HCT116 (cell line): ENCODE data around the gene CFAP126. TPM values are rescaled to one million over a fixed set of nuclear protein-coding genes. Genes with fewer than 3 reads are reported as not detected.
A peak's percentile ranks its signal among the peaks of the same experiment; 100 is the strongest.
"Not testable (repeated sequence)": the region's sequence is repeated elsewhere in the genome, so short reads cannot be mapped to it uniquely, and the experiment has no call there.

Experiments used
- ATAC-seq: fragments of 200-7000 bp; cut with Tn5 transposase; 2 replicates; pipeline ENCODE4 v1.9.1; 2020; ENCODE audit warnings: mild to moderate bottlenecking, moderate library complexity
- BruUV-seq: library from RNA; stranded (reverse); fragments of 400-500 nt; replicated peaks from 2 replicates; lab custom pipeline; 2021; lab: Mats Ljungman, UMichigan
- CTCF ChIA-PET: fragments of 300-600 bp; sonication (Branson Sonifier 250); formaldehyde crosslinking; loops from one replicate; lab custom pipeline; 2021; ENCODE audit warnings: antibody characterized with exemption; lab: Charles Lee
- POLR2A ChIA-PET: fragments of 300-600, 350-600 bp; sonication (Branson Sonifier 250); formaldehyde crosslinking; loops from one replicate; lab custom pipeline; 2021; ENCODE audit warnings: antibody characterized with exemption; lab: Charles Lee
- RAD21 ChIA-PET, 2 experiments: fragments of 300-600 bp; sonication (Branson Sonifier 250); formaldehyde crosslinking; loops; one replicate each; lab custom pipeline; 2023; ENCODE audit warnings: low total read pairs in 2 of 2; ENCODE audit not compliant: uncharacterized antibody in 2 of 2, unreplicated experiment in 2 of 2, low non-redundant PET in 1 of 2; lab: Charles Lee
- DNase-seq: peaks from one replicate; pipeline ENCODE4 v3.0.0-alpha.2; 2010; ENCODE audit warnings: low read depth, low spot score
- H2AFZ ChIP-seq: fragments of 200-600 bp; shearing (Covaris generic), sonication (generic); 2 replicates; pipeline ENCODE4 v1.6.1; 2017; ENCODE audit warnings: low read depth, mixed run types, mixed read lengths, antibody characterized with exemption, low read length; ENCODE audit not compliant: poor library complexity, severe bottlenecking
- H3K27ac ChIP-seq: 2 replicates; pipeline ENCODE4 v1.5.1; 2012; ENCODE audit warnings: low read depth, low read length
- H3K27me3 ChIP-seq: fragments of 200-600 bp; sonication (generic); 2 replicates; pipeline ENCODE4 v1.6.1; 2016; ENCODE audit warnings: mixed run types, low read length, mixed read lengths; ENCODE audit not compliant: insufficient read depth
- H3K36me3 ChIP-seq, 2 experiments: fragments of 200-500 bp in 1 of 2; fragments of 200-600 bp in 1 of 2; sonication (Bioruptor generic) in 1 of 2; sonication (generic) in 1 of 2; 2 replicates each; pipeline versions ENCODE4 v1.5.1 to v1.6.1; 2014 to 2016; ENCODE audit warnings: low read length in 2 of 2, inconsistent platforms in 1 of 2, mixed read lengths in 1 of 2, mixed run types in 1 of 2; ENCODE audit not compliant: insufficient read depth in 2 of 2, control insufficient read depth in 1 of 2
- H3K4me1 ChIP-seq, 2 experiments: fragments of 200-600 bp in 1 of 2; sonication (generic) in 1 of 2; 2 replicates each; pipeline versions ENCODE4 v1.5.1 to v1.6.1; 2012 to 2017; ENCODE audit warnings: low read length in 2 of 2, inconsistent platforms in 1 of 2, mild to moderate bottlenecking in 1 of 2, mixed read lengths in 1 of 2, mixed run types in 1 of 2, moderate library complexity in 1 of 2; ENCODE audit not compliant: insufficient read depth in 2 of 2, control insufficient read depth in 1 of 2
- H3K4me2 ChIP-seq: fragments of 200-600 bp; sonication (generic); 2 replicates; pipeline ENCODE4 v1.6.1; 2017; ENCODE audit warnings: mixed run types, low read length, mixed read lengths
- H3K4me3 ChIP-seq, 2 experiments: fragments of 200-600 bp in 1 of 2; sonication (generic) in 1 of 2; replicated peaks in 1 of 2; 2 replicates each; pipeline ENCODE4 v1.5.1; 2011 to 2016; ENCODE audit warnings: low read length in 2 of 2, control low read depth in 1 of 2, low read depth in 1 of 2, mild to moderate bottlenecking in 1 of 2, mixed read lengths in 1 of 2, mixed run types in 1 of 2
- H3K79me2 ChIP-seq: fragments of 200-600 bp; sonication (generic); 2 replicates; pipeline ENCODE4 v1.6.1; 2017; ENCODE audit warnings: mild to moderate bottlenecking, mixed run types, low read length, moderate library complexity, mixed read lengths; ENCODE audit not compliant: insufficient read depth
- H3K9ac ChIP-seq: fragments of 200-600 bp; sonication (generic); 2 replicates; pipeline ENCODE4 v1.6.1; 2016; ENCODE audit warnings: low read length, mixed read lengths
- H3K9me2 ChIP-seq: fragments of 200-600 bp; sonication (generic), shearing (Covaris generic); 2 replicates; pipeline ENCODE4 v1.6.1; 2017; ENCODE audit warnings: mixed run types, mild to moderate bottlenecking, moderate library complexity; ENCODE audit not compliant: insufficient read depth
- H3K9me3 ChIP-seq, 2 experiments: fragments of 200-500 bp in 1 of 2; fragments of 200-600 bp in 1 of 2; sonication (Bioruptor generic) in 1 of 2; sonication (generic) in 1 of 2; 2 replicates each; pipeline ENCODE4 v1.6.1; 2014 to 2017; ENCODE audit warnings: low read length in 2 of 2, mixed read lengths in 2 of 2, inconsistent platforms in 1 of 2, low read depth in 1 of 2, mild to moderate bottlenecking in 1 of 2, mixed run types in 1 of 2, moderate library complexity in 1 of 2; ENCODE audit not compliant: control insufficient read depth in 1 of 2, insufficient read depth in 1 of 2
- H4K20me1 ChIP-seq: fragments of 200-600 bp; sonication (generic), shearing (Covaris generic); 2 replicates; pipeline ENCODE4 v1.6.1; 2017; ENCODE audit warnings: mixed run types, mild to moderate bottlenecking, moderate library complexity; ENCODE audit not compliant: insufficient read depth
- CBX3 ChIP-seq: IDR thresholded peaks from 2 replicates; pipeline ENCODE4 v1.6.1; 2012; ENCODE audit warnings: low read depth
- CEBPB ChIP-seq: IDR thresholded peaks from 2 replicates; pipeline ENCODE4 v1.6.1; 2012; ENCODE audit warnings: low read depth
- ELF1 ChIP-seq: IDR thresholded peaks from 2 replicates; pipeline ENCODE4 v1.6.1; 2012; ENCODE audit warnings: low read depth, borderline replicate concordance
- EZH2 ChIP-seq: fragments of 200-600 bp; sonication (generic); IDR thresholded peaks from 2 replicates; pipeline ENCODE4 v1.6.1; 2017; ENCODE audit warnings: antibody characterized with exemption, mixed run types
- FOSL1 ChIP-seq: IDR thresholded peaks from 2 replicates; pipeline ENCODE4 v1.6.1; 2012; ENCODE audit warnings: low read depth
- MAX ChIP-seq: IDR thresholded peaks from 2 replicates; pipeline ENCODE4 v1.6.1; 2012
- TCF7L2 ChIP-seq: IDR thresholded peaks from 2 replicates; pipeline ENCODE4 v1.7.0; 2011; ENCODE audit warnings: borderline replicate concordance, inconsistent platforms; ENCODE audit not compliant: insufficient read depth, insufficient read length; ENCODE audit errors: extremely low read depth
- intact Hi-C: fragments of 100-400 bp; cut with micrococcal nuclease; formaldehyde crosslinking; loops from 2 replicates; pipeline ENCODE4 v1.10.0; 2022
- total RNA-seq: library from RNA; stranded (reverse); gene quantifications from one replicate; pipeline ENCODE4 v1.2.1, GENCODE V29; 2021; ENCODE audit not compliant: unreplicated experiment

CFAP126 gene
- total RNA-seq, 1 experiment from 2014 or later = not detected

- Histone ChIP-seq H3K9ac (no peak overlapping the region), H3K27me3 (no peaks in the 10 kb centered on the region), H4K20me1 (no peaks in the 10 kb centered on the region), H3K27ac (no peak overlapping the region), H3K79me2 (no peaks in the 10 kb centered on the region), H3K36me3 (no peaks in the 10 kb centered on the region), H3K9me2 (no peaks in the 10 kb centered on the region), H3K4me3 (no peak overlapping the region), H3K4me2 (no peak overlapping the region), H3K9me3 (no peaks in the 10 kb centered on the region), H3K4me1 (peaks cover 9 to 21% of the 10 kb centered on the region in 2 experiments), H2AFZ (no peak overlapping the region)
- ChIA-PET RAD21 (no interaction called here), CTCF (no interaction called here), POLR2A (no interaction called here)
- ATAC-seq (no peak), DNase-seq (no peak)
- TF ChIP-seq MAX (no peak), CEBPB (no peak), TCF7L2 (no peak), EZH2 (no peak), CBX3 (no peak), ELF1 (no peak), FOSL1 (no peak)
- no TSS peak for BruUV-seq
- intact Hi-C loops = no loop called here
Observed at GRCh38 chr1:161391611-161392010, 23.9 kb upstream of the CFAP126 start.

GRCh38 chr1:161391136-161391535 lies 23.5 kb upstream of the CFAP126 start:
- H3K79me2 ChIP-seq, BruUV-seq, intact Hi-C loops, H4K20me1 ChIP-seq, RAD21 ChIA-PET, H3K9me3 ChIP-seq, H3K9ac ChIP-seq, DNase-seq, H3K9me2 ChIP-seq, H2AFZ ChIP-seq, H3K36me3 ChIP-seq, H3K27me3 ChIP-seq, H3K27ac ChIP-seq, POLR2A ChIA-PET, ATAC-seq, H3K4me3 ChIP-seq: not testable (repeated sequence)
- CTCF ChIA-PET = interaction anchor here (1.4 kb wide), 1 partner anchor 9 kb away, joined by 4 read pairs; no protein-coding TSS in a partner anchor
- Histone ChIP-seq H3K4me2 (peak overlapping the region; percentile 84; the same call in 1 of the 2 replicates), H3K4me1 (peaks cover 13 to 26% of the 10 kb centered on the region in 2 experiments)
